ENCODE data around the gene CARF.
A peak's percentile ranks its signal among the peaks of the same experiment; 100 is the strongest.
"Not testable (repeated sequence)": the region's sequence is repeated elsewhere in the genome, so short reads cannot be mapped to it uniquely, and the experiment has no call there.

The CARF gene

DNA sequence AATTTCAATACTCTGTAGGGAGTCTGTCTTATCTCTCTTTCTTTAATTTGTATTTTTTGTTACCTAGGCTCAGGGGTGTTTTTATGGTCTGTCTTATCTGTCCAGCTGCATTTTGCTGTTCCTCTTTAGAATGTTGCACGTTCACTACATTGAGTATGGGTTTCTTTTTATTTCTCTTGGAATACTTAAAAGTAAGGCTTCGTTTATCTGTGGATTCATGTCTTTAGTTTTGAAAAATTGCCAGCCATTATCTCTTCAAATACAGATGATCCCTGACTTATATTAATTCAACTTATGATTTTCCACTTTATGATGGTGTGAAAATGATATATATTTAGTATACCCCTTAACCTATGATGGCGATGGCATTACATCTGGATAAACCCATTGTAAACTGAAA, 26.9 kb downstream of the CARF start:
- DNase-seq: no peak

DNA sequence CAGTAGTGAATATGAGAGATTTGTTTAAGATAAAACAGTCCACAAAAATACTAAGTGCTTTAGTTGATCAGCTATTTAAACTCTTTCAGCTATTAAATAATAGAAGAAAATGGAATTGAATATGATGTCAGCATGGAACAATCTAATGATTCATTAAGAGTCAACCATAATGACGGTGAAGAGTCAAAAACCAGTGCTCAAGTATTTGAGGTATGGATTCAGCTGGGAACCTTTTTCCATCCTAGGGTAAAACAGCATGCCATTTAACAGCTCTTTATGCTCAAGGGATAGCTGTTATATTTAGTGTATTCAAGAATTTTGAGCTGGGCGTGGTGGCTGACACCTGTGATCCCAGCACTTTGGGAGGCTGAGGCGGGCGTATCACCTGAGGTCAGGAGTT, 29.7 kb downstream of the CARF start:
- DNase-seq: no peak

DNA sequence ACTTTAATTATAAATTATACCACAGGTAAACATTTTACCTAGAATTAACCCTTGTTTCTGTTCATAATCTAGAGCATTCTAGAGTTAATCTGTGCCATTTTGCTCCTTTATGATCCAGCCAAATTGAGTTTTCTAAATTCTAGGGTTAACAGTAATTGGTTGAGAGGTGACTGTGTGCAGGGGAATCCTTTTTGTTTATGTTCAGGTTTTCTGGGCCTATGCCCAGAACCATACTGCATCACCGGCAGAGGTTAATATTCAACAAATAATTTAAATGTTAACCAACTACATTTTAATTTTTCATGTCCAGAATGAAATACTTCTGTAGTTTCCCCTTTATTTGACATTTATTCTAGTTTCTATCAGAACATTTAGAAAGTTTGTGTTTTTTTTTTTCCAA, 32.3 kb downstream of the CARF start:
- DNase-seq: no peak

DNA sequence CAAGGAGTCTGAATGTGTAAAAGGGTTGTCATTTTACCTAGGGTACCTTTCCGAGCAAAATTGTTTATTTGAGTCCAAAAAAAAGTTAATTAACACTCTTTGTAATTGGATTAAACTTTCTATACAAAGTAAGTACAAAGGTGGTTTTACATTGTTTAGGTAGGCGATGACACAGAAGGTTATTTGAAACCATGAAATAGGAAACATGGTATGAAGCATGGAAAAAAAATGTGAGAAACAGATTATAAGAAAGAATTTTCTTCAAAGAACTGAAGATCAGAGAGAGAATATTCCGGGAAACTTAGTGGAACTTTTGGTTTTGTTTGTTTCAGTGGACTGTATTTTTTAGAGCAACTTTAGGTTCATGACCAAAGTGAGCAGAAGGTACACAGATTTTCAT, 32.7 kb downstream of the CARF start:
- DNase-seq: no peak

DNA sequence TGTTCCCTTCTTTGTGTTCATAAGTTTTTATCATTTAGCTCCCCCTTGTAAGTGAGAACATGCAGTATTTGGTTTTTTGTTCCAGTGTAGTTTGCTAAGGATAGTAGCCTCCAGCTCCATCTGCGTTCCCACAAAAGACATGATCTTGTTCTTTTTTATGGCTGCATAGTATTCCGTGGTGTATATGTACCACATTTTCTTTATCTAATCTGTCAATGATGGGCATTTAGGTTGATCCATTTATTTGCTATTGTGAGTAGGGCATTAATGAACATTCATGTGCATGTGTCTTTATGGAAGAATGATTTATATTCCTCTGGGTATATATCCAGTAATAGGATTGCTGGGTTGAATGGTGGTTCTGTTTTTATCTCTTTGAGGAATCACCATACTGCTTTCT, 33.4 kb downstream of the CARF start:
- DNase-seq: no peak

DNA sequence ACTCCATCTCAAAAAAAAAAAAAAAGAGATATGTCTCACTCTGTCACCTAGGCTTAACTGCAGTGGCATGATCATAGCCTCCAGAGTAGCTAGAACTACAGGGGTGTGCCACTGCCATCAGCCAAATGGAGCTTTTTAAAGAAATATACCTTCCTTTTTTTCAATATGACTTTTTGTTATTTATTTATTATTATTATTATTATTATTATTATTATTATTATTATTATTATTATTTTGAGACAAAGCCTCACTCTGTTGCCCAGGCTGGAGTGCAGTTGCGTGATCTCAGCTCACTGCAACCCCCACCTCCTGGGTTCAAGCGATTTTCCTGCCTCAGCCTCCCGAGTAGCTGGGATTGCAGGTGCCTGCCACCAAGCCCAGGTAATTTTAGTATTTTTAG, 37.3 kb downstream of the CARF start:
- DNase-seq: not testable (repeated sequence)

DNA sequence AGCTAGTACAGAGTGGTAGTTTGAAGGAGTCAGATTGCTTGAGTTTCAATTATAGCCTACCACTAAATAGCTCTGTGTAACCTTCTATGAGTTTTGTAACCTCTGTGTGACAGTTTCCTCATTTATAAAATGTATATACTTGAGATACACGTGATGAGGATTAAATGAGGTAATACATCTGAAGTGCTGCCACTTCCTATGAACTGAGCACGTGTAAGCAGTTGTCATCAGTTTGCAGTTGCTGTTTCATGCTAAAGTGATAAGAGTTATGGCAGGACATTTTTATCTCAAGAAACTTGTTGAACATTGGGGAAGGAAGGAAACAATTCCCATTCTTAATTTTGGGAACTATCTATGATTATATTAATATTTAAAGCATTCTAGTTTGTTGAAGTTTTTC, 38.5 kb downstream of the CARF start:
- DNase-seq: peak; percentile 83 to 96

DNA sequence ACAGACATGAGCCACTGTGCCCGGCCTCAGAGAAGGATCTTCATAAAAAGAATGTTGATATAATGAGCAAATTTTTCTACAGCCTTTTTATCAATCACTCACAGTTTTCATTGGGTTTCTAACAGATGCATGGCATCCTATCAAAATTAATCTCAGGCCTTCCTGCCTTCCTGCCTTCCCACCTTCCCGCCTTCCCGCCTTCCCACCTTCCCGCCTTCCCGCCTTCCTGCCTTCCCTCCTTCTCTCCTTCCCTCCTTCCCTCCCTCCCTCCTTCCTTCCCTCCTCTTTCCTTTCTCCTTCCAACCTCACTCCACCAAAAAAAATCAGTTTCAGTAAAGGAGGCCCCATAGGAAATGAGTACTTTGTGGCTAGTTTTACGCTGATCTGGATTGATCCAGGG, 48.4 kb downstream of the CARF start:
- DNase-seq: no peak

DNA sequence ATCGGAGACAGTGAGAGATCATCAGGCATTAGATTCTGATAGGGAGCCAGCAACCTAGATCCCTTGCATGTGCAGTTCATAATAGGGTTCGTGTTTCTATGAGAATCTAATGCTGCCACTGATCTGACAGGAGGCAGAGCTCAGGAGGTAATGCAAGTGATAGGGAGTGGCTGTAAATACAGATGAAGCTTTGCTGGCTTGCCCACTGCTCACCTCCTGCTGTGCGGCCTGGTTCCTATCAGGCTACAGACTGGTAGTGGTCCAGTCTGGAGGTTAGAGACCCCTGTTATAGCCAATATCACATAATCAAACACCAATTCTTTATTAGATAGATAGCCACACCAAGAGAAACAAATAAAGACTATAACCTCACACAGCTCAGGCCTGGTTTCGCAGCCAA, 51.6 kb downstream of the CARF start:
- no peak for DNase-seq

DNA sequence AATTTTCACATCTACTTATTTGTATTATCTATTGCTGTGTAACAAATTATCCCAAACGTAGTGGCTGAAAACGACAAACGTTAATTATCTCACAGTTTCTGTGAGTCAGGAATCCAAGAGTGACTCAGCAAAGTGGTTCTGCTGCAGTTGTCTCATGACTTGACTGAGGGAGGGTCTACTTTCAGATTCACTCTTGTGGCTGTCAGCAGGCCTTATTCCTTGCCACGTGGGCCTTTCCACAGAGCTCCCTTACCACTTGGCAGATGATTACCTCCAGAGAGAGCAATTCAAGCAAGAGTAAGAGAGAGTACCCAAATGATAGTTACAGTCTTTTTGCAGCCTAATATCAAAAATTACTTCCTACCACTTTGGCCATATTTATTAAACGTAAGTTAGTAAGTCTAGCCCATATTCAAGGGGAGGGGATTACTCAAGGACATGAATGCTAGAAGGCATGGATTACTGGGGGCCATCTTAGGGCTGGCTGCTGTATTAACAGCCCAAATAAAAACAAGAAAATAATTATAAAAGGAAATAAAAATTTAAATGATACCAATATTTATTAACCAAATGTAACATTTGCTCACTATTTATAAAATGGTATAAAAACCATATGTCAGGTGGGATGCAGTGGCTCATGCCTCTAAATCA, 53.9 kb downstream of the CARF start:
- DNase-seq: peak; percentile 73 to 74

DNA sequence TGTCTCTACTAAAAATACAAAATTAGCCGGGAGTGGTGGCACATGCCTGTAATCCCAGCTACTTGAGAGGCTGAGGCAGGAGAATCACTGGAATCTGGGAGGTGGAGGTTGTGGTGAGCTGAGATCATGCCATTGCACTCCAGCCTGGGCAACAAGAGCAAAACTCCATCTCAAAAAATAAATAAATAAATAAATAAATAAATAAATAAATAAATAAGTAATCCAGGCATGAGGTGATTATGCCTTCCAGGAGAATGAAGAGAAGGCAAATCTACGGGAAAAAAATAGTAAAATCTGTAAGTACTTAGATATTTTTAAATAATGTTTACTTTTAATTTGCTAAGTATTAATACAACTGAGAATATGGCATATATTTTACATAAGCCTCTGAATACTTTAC, 57.3 kb downstream of the CARF start:
- DNase-seq: not testable (repeated sequence)

DNA sequence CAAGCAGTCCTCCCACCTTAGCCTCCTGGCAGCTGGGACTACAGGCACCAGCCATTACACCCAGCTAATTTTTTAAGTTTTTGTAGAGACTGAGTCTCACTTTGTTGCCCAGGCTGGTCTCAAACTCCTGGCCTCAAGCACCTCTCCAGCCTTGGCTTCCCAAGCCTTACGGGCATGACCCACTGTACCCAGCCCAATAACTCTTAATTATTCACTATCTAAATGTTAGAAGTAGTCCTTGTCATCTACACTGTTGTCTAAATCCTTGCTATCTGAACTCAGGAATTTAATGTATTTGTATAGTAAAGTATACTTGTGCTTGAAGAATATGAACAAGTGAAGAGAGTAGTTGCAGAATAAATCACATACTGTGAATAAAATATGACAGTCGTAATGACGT, 64.7 kb downstream of the CARF start:
- no peak for DNase-seq

DNA sequence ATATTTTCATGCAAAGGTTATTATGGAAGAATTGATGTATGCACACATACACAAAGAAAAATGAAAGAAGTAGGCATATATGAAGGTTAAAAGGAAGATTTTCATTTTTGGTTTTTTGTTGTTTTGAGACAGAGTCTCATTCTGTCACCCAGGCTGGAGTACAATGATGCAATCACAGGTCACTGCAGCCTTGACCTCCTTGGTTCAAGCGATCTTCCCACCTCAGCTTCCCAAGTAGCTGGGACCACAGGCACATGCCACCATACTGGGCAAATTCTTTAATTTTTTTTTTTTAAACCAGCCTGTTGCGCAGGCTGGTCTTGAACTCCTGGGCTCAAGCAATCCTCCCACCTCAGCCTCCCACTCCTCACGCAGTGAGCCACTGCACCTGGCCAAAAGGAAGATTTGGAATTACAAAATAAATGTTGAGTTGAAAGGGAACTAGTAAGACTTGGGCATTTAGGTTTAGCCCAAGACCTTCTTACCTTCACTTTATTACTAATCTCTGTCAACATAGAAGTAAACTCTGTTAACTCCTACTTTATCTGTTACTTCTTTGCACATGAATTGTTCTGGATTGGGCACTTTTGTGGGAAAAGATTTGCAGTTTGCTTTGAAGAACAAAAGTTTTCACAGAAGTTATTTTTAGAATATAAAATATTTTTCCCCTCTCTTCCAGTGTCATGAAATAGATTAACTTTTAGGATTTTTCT, 70.9 kb downstream of the CARF start:
- DNase-seq: no peak

DNA sequence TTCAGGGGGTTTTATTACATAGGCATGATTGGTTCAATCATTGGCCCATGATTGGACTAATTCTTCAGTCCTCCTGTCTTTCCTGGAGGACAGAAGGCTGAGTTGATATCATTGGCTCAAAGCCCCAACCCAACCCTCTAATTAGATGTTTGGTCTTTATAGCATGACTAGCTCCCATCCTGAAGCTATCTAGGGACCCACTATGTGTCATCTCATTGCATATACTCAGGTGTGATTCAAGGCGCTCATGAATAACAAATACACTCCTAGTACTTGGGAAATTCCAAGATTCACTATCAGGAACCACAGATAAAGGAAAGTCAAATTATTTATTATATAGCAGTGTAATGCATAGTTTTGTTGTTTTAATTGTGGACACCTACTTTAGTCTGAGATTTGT, 77.7 kb downstream of the CARF start:
- DNase-seq: no peak

DNA sequence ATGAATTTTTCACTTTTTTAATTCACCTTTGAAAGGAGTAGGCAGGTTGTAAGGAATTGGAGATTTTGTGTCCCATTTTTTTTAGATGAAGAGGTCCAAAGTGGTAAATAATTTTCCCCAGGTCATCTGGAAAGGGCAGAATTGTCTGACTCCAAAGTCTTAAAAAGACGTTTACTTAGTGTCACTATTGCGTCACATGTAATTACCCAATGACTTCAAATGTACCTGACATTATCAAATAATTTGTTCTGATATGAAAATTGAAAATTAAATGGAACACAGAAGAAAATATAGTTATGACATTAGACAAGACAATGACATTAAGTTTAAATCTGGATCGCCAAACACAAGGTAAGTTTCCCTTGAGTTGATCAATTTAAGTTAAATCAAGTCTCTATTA, 78.4 kb downstream of the CARF start:
- no peak for DNase-seq

DNA sequence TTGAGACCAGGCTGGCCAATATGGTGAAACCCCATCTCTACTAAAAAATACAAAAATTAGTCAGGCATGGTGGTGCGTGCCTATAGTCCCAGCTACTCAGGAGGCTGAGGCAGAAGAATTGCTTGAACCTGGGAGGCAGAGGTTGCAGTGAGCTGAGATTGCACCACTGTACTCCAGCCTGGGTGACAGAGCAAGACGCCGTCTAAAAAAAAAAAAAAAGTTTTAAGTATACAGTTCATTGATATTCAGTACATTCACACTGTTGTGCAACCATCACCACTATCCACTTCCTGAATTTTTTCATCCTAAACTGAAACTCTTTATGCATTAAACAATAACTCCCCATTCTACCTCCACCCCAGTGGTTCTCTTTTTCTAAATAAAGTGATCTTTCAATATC, 85.0 kb downstream of the CARF start:
- DNase-seq: peak; percentile 59 to 89

DNA sequence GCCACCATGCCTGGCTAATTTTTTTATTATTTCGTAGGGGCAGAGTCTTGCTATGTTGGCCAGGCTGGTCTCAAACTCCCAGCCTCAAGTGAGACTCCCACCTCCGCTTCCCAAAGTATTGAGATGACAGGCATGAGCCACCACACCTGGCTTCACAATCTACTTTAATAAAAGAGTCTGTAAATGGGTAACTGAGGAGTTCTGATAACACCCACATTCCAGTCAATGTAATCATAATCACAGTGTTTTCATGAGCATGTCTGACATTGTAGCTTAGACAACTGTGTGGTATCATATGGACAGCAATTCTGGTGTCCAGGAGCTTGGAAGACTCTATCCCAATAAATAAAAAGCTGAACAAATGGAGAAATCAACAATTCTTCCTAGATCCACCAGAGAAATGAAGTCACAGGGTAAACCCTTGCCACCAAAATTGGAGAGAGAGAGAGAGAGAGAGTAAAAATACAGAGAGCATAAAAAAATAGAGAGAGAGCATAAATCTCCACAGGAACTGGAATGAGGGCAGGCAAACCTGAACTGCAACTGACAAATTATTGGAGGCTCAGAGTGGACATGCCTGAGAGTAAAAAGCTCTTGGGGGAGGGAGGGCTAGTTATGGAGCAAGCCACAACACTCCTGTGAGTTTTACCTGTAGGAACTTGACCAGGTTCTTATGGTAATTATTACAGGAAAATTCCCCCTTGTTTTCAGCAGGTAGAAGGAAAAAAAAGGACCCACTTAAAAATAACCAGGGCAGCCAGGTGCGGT, 90.2 kb downstream of the CARF start:
- DNase-seq: no peak

DNA sequence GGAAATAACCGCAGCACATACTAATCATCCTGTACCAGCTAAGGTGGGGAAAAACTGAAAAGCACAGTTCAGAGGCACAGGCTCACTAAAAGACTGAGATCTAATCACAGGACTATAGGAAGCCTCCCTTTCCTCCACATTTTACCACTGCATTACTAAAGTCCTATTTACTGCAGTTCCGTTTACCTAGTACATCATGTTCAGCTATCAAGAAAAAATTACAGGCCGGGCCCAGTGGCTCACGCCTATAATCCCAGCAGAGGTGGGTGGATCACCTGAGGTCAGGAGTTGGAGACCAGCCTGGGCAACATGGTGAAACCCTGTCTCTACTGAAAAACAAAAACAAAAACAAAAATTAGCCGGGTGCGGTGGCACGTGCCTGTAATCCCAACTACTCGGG, 91.6 kb downstream of the CARF start:
- no peak for DNase-seq

DNA sequence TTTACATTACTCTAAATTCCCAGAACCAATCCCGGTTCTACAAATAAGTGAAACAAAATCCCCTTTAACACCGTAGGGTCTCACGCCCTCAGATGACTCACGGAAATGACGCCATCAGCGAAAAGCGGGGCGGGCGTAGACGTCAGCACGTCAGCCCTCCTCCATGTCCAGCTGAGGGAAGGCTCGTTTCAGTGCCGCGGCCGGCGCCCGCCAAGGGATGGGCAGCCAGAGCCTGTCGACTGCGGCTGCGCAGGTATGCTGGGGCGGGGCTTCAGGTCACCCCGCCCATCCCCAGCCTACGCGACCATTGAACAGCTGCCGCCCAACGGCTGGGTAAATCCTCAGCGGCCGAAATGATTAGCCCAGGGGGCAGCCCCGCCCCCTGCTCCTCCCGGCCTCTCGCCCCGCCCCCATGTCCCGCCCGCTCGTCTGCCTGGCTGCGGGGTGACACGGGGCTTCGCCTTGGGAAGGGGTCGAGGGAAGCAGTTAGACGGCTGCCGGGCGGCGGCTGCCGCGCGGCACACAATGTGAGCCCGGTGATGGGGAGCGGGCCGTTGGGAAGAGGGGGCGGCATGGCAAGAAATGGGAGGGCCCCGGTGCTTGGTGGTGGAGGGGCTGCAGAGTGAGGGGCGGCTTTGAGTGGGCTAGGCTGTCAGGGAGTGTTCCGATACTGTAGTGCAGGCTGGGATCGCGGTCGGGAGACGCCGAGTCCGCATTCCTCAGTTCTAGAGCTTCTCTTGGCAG, 102.6 kb downstream of the CARF start, which contains the start of gene NBEAL1:
NBEAL1 (plus strand) TSS at position 420 of the 744 bp plus-strand sequence. CDS start 1,510 bp downstream, outside the sequence.
- peak; percentile 99 for DNase-seq

DNA sequence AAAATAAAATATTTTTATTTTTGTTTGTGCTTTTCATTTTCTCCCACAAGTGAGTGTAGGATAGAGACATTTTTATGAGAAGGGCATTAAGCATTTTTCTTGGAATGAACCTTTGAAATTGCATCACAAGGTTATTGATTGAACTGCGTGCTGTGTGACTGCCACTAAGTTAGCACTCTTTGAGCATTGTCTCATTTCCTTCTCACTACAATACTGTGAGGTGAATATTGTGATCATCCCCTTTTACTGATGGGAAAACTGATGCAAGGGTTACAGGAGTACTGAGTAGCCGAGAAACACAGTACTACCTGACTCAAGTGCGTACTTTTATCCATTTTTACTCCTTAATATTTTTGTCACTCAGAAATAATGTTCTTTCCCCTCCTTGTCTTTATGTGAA, 104.6 kb downstream of the CARF start:
- no peak for DNase-seq

DNA sequence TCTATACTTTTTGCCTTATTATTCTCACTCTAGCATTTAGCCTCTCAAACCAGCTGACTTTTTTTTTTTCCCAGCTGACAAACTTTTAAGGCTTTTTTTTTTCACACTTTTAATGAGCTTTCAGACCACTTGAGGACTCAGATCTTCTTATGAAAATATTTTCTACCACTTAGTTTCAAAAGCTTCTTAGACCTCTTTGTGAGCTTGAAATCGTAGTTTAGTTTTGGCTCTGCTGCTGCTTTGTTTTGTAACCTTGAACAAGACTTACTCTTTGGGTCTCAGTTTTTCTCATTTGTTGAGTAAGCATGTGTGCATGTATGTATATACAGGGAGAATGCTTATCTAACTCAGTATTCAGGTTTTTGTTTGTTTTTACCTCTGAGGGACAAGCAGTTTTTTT, 106.1 kb downstream of the CARF start:
- no peak for DNase-seq

DNA sequence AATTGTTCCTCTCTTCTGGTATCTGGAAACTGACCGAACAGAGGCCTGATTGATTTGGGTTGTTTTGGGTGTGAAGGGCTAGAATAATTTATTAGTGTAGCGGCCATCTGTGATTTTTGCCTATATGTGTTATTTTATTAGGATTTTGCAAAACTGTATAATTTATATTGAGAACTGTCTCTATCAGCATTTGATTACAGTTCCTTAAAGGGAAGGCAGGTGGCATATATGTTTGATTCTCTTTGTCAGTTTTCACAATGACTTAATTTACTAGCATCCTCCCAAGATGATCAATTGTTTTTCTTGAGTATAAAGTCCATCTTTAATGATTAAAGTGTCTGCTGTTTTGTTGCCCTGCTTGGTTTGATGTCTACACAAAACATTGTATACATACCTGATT, 107.1 kb downstream of the CARF start:
- DNase-seq: no peak

DNA sequence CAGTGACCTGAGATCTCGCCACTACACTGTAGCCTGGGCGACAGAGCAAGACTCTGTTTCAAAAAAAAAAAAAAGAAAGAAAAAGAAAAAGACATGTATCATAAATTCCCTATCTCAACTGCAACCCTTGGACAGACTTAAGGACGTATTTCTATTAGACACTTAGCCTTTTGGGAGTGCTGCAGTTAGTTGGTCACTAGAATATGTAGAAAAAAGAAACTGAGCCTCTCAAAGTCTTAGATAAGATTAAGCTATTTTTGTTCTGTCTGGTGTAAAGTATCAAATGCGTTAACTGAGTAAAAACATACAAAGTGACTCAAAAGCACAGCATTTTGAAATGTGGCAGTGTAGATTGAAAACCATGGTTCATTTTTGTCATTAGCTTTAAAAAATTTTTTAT, 109.9 kb downstream of the CARF start:
- no peak for DNase-seq

Data from inflammatory macrophage (primary cell).